Myocyte (in vitro differentiated cells): ENCODE data around the gene PXDN. TPM values are rescaled to one million over a fixed set of nuclear protein-coding genes. Genes with fewer than 3 reads are reported as not detected.
A peak's percentile ranks its signal among the peaks of the same experiment; 100 is the strongest.

ENCODE experiments used
- DNase-seq: peaks from one replicate; pipeline ENCODE4 v3.0.0-alpha.2; 2012; ENCODE audit warnings: low read depth
- total RNA-seq: library from RNA; depleted of rRNA; stranded (reverse); fragments of >200 nt; gene quantifications from 2 replicates; pipeline ENCODE4 v1.2.3, GENCODE V29; 2014

Gene PXDN
- total RNA-seq, 1 donor from 2014 or later: 52.7 TPM

- DNase-seq: no peak
These were observed 126.8 kb downstream of the PXDN start for GRCh38 chr2:1617425-1618021.

GRCh38 chr2:1614564-1614963 lies 129.8 kb downstream of the PXDN start:
- no peak for DNase-seq

GRCh38 chr2:1613731-1614354 lies 130.5 kb downstream of the PXDN start:
- peak; percentile 60 for DNase-seq

- DNase-seq: no peak
These were observed 131.3 kb downstream of the PXDN start for GRCh38 chr2:1613078-1613445.

GRCh38 chr2:1612391-1613077 lies 131.8 kb downstream of the PXDN start:
- DNase-seq: no peak

GRCh38 chr2:1611886-1612285 lies 132.4 kb downstream of the PXDN start:
- DNase-seq: no peak

GRCh38 chr2:1610096-1610485 lies 134.2 kb downstream of the PXDN start:
- no peak for DNase-seq

GRCh38 chr2:1609485-1610095 lies 134.7 kb downstream of the PXDN start:
- DNase-seq: no peak

- DNase-seq: peak; percentile 49
These were observed 135.3 kb downstream of the PXDN start for GRCh38 chr2:1609040-1609439.

GRCh38 chr2:1607971-1608688 lies 136.2 kb downstream of the PXDN start:
- DNase-seq: no peak

GRCh38 chr2:1607236-1607920 lies 136.9 kb downstream of the PXDN start:
- no peak for DNase-seq

- no peak for DNase-seq
These were observed 137.7 kb downstream of the PXDN start for GRCh38 chr2:1606421-1607235.

- no peak for DNase-seq
These were observed 138.3 kb downstream of the PXDN start for GRCh38 chr2:1606046-1606400.

GRCh38 chr2:1605102-1606045 lies 138.9 kb downstream of the PXDN start:
- DNase-seq: peak; percentile 92

GRCh38 chr2:1603521-1603920 lies 140.8 kb downstream of the PXDN start:
- no peak for DNase-seq

GRCh38 chr2:1603059-1603458 lies 141.3 kb downstream of the PXDN start:
- DNase-seq: no peak

GRCh38 chr2:1602278-1603010 lies 141.9 kb downstream of the PXDN start:
- DNase-seq: no peak

GRCh38 chr2:1601471-1602277 lies 142.6 kb downstream of the PXDN start:
- DNase-seq: no peak
